MM.1S (cell line): Measurements from ENCODE around the gene LRRC71.

ENCODE experiments used
- CTCF ChIP-seq: fragments of 300-600 bp; sonication (generic); IDR thresholded peaks from 2 replicates; pipeline ENCODE4 v1.5.1; 2016; ENCODE audit warnings: antibody characterized with exemption, low read length, mixed read lengths
- EZH2 ChIP-seq: fragments of 300-600 bp; sonication (generic); optimal IDR thresholded peaks from 2 replicates; pipeline ENCODE3; 2017; ENCODE audit warnings: low read depth, mild to moderate bottlenecking, antibody characterized with exemption, low read length, mixed read lengths
- EZH2phosphoT487 ChIP-seq: fragments of 300-600 bp; sonication (generic); IDR thresholded peaks from 2 replicates; pipeline ENCODE4 v1.6.1; 2018; ENCODE audit warnings: antibody characterized with exemption, low read length

- TF ChIP-seq CTCF: no peak
- TF ChIP-seq EZH2: no peak
- TF ChIP-seq EZH2phosphoT487: no peak
Observed at GRCh38 chr1:156959925-156960324, 39.5 kb downstream of the LRRC71 start.
